GM18505 (cell line): ENCODE measurements around the gene WDPCP.

Experiments
- ATAC-seq: cut with Tn5 transposase; IDR thresholded peaks from one replicate; pipeline ENCODE4 v1.9.1; 2021; ENCODE audit not compliant: unreplicated experiment
- POLR2A ChIP-seq: IDR thresholded peaks from 4 replicates; pipeline ENCODE4 v1.6.1; 2011; ENCODE audit warnings: borderline replicate concordance; ENCODE audit not compliant: insufficient read depth, insufficient read length; ENCODE audit errors: extremely low read depth

The WDPCP gene

DNA sequence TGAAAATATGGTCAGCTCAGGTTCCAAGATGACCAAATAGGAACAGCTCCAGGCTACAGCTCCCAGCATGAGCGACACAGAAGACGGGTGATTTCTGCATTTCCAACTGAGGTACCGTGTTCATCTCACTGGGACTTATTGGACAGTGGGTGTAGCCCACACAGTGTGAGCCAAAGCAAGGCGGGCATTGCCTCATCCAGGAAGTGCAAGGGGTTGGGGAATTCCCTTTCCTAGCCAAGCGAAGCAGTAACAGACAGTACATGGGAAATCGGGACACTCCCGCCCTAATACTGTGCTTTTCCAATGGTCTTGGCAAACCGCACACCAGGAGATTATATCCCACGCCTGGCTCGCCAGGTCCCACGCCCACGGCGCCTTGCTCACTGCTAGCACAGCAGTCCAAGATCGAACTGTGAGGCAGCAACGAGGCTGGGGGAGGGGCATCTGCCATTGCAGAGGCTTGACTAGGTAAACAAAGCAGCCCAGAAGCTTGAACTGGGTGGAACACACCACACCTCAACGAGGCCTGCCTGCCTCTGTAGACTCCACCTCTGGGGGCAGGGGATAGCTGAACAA, 57.5 kb downstream of the WDPCP start:
- no peak for TF ChIP-seq POLR2A
- ATAC-seq, result no peak

DNA sequence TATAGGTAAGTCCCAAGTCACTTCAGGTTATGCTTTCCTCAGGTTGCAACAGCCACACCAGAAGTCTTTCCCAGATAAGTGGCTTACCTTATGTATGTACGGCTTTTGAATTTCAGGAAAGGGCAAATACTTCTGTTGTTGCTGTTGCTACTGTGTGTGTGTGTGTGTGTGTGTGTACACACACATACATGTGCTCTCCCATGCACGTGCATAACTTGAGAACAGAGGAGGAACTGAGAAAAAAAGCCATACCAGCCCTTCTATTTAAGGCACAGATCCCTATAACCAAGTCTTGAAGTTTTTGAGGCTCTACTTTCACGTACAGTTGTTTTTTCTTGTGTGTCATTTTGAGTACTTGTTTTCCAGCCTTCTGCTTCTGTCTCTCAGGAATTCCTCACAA, 62.4 kb downstream of the WDPCP start:
- no peak for TF ChIP-seq POLR2A
- no peak for ATAC-seq

DNA sequence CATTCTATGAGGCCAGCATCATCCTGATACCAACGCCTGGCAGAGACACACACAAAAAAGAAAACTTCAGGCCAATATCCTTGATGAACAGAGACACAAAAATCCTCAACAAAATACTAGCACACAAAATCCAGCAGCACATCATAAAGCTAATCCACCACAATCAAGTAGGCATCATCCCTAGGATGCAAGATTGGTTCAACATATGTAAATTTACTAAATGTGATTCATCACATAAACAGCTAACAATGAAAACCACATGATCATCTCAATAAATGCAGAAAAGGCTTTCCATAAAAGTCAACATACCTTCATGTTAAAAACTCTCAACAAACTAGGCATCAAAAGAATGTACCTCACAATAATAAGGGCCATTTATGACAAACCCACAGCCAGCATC, 65.3 kb downstream of the WDPCP start:
- ATAC-seq, result no peak
- TF ChIP-seq POLR2A, result no peak

DNA sequence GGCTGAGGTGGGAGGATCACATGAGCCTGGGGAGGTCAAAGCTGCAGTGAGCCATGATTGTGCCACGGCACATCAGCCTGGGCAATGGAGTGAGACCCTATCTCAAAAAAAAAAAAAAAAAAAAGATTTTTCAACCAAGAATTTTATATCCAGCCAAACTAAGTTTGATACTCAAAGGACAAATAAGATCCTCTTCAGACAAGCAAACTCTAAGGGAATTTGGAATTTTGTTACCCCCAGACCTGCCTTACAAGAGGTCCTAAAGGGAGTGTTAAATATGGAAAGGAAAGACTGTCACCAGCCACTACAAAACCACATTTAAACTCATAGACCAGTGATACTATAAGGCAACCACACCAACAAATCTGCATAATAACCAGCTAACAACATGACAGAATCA, 67.5 kb downstream of the WDPCP start:
- TF ChIP-seq POLR2A, result no peak
- no peak for ATAC-seq

DNA sequence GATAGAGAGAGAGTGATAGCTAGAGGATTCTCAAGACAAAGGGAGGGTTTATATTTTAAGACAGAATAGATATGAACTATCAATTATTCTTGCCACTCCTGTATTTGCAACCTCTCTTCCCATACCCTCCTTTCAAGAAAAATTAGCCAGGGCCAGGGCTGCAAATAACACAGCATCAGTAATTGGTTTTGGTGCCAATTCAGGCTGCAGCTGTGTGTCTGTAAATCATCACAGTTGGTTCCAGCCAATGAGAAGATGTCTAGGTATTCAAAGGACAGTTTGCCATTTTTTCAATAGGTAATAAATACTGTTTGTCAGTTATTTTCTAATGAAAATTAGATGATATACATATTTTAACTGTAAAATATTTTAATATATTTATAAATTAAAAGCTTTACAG, 73.5 kb downstream of the WDPCP start:
- TF ChIP-seq POLR2A, result no peak
- no peak for ATAC-seq

DNA sequence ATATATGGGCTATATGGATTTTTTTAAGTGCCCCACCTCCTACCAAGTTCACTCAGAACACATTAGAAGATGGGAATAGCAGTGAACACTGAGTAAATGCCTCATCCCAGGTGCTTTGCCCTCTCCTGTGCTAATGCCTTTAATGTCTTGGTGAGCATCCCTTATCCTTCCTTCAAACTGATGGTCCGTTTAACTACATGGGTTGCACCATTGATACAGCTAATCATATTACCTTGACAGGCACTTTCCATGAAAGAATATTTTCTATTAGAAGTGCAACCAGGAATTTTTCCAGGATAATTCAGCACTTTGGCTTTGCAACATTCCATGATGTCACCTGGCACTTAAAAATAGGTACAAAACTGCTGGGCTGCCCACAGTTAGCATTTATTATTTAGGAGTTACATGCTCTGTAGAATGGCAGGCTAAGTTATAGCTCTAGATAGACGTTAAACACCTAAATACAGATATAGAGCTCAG, 74.0 kb downstream of the WDPCP start:
- no peak for TF ChIP-seq POLR2A
- ATAC-seq, result no peak

DNA sequence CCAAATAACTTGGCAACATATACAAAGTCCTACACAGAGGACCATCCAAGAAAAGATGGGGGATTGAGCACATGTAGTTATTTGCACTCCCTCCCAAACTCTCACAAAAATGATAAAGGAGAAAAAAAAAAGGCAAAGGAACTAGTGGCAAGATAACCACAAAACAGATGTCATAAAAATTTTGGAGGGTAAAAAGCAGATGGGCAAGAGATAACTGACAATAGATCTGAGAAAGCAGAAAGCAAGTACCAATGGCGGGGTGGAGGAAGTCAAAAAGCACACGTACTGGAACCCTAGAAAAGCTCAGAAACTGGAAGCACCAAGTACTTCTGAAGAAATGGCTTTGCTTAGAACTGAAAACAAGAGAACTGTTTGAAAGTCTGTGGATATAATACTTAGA, 82.0 kb downstream of the WDPCP start:
- TF ChIP-seq POLR2A, result no peak
- no peak for ATAC-seq

DNA sequence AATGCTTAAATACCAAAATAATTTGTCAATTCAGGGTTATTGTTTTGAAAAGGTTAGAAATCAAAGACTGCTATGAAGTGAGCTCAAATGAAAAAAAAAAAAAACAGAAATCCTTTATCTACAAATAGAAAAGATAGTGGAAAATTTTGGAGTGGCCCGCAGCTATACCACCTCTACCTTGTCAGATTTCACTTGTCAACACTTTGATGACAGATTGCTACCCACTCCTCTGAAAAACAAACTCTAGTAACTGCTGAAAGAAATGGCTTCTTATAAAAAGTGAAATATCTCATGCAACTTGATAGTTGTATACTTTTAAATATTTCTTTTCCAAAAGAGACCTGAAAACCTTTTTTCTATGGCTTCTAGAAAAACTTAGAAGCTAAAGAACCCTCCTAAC, 84.5 kb downstream of the WDPCP start:
- no peak for TF ChIP-seq POLR2A
- ATAC-seq, result no peak

DNA sequence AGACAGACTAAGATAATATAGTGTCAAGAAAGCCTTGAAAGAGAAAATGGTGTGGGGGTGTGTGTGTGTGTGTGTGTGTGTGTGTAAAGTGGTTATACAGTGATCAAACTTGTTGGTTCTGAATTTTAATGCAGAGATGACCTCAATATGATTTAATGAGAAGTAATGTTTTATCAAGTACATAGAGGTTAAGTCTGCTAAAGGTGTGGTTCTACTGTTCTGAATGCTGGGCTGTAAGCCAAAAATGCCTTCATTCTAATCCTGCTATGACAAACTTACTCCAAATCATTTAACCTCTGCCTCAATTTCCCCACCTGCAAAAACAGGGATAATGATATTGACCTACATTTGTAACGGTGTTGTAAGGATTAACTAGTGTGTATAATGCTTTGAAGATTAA, 87.9 kb downstream of the WDPCP start:
- TF ChIP-seq POLR2A, result no peak

DNA sequence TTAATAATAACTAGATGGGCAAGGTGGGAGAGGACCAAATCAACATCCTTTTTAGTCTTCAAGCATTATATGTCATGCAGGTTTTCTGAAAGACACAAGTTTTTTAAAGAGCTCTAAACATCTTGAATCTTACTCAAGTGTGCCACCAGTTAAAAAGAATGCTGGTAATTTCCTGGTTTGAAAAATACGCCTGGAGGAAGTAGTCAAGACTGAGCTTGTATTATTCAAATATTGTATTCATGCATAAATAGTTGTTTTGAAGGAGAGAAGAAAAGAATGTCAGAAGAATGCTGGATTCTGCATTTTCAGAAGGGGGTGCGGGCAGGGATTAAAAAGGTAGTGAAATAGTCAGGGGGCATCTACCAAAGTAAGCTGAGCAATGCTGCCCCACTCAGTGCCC, 90.7 kb downstream of the WDPCP start:
- TF ChIP-seq POLR2A, result no peak
- no peak for ATAC-seq

More for the DNA sequence above, 87.9 kb downstream of the WDPCP start:
- no peak for ATAC-seq

DNA sequence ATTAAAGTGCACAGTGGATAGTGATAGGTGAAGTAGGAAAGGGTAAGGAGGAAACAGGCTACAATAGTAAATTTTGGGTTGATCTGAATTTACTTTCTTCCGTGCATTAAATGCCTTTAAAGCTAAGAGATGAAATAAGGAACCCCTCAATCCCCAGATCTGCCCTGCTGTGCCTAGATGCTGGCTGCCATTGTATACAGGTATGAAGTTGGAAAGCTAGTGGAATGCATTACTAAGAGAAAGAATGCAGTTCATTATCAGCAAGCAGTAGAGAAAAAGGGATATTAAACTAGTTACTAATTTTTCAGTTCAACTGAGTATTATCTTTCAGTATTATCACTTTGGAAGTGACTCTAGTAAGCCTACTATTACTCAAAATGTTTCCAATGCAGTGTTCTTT, 93.3 kb downstream of the WDPCP start:
- no peak for TF ChIP-seq POLR2A
- no peak for ATAC-seq

DNA sequence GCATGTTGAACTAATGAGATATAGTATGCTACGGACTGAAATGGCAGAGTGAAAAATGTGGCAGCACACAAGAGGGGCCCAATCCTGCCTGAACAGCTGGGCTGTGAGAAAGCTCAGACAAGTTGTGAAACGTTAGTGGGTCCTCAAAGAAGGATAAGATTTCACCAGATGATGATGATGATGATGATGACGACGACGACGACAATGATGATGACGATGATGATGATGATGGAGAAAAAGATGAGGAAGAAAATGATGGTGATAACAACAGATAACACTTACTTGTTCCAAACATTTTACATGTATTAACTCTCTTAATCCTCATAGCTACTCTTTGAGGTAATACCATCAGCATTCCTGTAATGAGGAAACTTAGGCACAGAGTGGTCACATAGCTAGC, 94.2 kb downstream of the WDPCP start:
- ATAC-seq, result no peak
- no peak for TF ChIP-seq POLR2A

DNA sequence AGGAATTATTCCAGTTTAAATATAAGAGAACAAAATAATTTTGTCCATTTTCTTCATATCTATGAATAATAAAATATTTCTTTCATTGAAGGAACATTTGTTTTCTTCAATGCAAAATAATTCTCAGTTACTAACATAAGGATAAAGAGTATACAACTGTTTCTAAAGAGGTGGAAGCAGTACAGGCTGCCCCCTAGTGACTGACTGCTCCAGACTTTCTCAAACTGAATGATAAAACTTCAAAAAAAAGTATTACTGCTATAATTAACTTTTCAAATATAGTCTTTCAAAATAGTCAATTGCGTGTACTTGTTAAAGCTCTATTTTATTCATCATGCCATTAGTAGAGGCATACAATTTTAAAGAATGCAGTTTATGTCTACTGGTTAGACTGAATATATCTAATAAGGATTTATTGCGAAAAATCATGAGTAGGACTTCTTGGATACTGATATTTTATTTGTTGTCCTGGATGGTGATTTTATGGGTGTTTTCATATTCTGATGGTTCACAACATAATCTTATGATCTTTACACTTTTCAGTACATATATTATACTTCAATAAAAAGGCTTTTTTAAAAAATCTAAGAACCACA, 100.1 kb downstream of the WDPCP start:
- ATAC-seq, result no peak
- no peak for TF ChIP-seq POLR2A

DNA sequence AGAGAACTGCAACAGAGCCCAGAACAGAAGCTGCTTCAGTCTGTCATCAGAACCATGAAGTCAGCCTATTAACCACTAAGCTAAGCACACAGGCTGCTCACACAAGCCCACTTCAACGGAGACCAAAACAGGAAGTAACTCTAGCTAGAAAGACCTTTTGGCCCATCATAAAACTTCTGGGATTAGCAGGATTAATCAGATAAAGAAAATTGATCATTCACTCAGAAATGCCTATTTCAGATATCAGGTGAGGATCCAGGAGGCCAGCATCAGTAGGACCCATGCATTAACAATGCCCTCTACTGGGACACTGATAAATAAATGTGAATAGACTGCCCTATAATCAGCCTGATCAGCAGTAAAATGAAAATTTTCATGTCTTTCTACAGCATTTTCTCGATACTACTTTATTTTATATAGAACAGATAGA, 101.4 kb downstream of the WDPCP start:
- no peak for TF ChIP-seq POLR2A
- ATAC-seq, result no peak
